Activated naive CD4-positive, alpha-beta T cell (primary cell): ENCODE measurements around the gene NRXN3.

Experiments used
- DNase-seq, 4 experiments: peaks; one replicate each; lab custom pipeline; 2025; lab: John Stamatoyannopoulos, UW

NRXN3 gene

DNA sequence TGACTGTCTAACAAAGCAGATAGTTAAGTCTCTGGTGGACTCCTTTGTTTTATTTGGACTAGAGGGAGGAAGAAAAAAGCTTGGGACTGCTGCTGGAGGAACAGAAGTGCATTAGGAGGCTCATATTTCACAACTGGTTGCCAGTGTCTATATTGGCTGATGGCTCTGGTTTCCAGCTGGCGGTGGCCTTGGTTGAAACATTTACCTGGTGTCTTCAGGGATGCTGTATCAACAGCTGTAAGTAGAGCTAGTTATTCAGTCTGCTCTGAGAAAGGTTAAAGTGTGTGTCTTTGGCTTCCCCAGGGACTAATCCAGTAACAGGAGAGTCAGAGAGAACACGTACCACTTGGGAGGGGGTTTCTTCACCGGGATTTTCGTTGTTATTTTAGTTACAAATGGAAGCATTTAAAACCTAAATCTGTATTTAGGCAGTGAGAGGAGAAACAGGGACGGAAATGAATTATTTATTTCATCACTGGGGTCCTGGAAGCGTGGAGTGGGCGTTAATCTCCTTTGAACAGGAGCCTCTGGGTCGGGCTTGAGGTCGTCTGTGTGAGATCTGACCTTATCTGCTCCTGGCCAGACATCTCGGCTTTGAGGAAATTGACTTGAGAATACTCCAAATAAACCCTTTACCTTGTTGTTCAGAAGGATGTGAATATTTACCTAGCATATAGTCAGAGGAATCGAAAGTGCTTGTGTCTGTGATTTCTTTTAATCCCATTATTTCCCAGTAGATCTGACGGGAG lies 149.9 kb downstream of the NRXN3 start:
- no peak for DNase-seq

DNA sequence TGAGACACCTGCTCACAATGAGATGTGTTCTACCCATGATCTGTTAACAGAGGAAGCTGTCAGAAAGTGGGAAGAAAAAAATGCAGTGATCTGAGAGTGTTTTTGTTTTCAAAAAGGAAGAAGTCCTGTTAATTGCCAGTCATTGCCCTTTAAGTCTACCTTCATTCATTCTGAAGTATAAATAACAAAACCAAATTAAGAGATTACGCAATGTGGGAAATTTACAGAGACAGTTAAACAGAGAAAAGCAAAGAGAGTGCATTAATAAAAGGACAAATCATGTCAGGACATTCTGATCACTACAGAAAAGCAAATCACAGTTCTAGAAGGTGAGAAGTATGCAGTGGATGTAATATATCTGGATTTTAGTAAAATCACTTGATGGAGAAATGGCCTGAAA lies 154.2 kb downstream of the NRXN3 start:
- no peak for DNase-seq

DNA sequence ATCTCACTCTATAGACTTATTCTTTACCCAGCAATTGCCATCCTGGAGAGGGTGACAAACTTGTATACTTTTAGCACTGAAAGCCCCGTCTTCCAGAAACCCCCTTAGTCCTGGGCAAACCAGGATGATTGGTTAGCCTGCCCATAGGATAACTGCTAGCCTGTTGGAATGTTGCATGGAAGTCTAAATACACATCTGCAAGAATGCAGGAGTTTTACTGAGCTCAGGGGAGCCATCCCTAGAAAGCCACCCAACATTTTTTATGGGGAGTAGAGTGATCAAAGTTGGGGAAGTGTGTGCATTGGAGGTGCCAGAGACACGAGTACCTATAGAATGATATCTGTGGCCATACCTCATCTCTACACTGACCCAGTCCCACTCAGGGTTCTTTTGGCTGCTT lies 155.7 kb downstream of the NRXN3 start:
- no peak for DNase-seq

DNA sequence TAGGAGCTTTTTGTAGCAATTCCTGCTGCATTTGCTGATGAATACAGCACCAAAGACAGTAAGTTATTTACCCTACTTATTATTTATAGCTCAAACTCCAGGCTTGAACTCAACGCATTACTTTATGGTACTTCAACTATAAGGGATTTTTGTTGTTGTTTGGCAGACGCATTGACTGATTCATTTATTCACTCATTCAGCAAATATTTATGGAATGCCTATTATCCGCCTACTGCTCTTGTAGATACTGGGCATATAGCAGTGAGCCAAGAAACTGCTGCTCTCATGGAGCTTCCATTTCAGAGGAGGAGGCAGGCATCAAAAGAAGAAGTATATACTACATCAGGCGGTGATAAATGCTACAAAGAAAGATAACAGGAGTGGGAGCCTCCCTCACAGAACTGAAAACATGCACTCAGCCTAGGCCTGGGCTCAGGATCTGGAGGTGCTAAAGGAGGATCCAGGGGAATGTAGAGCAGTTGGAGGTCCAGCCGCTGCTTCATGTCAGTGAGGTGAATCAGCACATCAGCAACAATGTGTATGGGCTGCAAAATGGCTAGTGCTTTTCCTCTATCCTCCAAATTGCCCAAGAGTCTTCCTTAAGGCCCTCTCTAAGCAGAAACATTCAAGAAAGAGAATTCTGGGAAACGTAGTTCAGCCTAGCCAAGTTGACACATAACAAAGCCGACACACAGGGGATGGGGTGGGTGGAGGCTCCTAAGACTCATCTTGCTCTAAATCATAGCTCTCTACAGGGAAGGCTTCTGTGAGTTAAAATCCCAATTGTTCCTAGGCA lies 157.5 kb downstream of the NRXN3 start:
- DNase-seq: no peak

DNA sequence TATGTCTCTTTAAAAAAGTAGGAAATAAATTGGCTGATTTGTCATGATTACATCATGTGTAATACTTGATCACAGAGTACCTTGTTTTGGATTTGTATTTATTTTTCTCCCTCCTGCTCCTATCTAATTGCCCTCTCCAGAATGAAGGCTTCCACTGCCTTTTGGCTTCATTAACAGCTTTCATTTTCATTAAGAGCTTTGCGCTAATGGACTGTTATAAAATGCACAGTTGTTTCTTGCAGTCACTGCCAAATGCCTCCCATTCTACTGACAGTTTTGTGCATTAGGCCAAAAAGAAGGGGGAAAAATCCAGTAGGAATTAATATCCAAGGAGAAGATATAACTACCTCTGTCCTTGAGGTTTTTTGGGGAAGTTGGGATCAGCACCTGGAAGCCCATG lies 159.2 kb downstream of the NRXN3 start:
- no peak for DNase-seq

DNA sequence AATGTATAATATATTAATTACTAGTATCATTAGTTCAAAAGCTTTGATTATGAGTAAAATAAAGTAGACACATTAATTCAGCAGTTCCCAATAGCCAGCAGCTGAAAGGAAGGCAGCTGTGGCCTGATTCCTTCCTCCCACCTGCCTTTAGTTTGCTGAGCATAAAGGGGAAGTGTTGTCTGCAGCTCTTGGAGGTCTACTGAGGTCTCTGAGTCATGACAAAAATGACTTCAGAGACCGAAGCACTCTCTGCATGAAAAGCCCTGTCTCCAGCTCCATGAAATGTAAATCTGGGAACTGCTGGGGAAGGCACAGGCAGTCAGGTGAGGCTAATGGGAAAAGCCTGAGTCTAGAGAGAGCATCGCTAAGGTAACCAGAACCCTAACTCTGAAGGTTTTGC lies 165.4 kb downstream of the NRXN3 start:
- DNase-seq: no peak

DNA sequence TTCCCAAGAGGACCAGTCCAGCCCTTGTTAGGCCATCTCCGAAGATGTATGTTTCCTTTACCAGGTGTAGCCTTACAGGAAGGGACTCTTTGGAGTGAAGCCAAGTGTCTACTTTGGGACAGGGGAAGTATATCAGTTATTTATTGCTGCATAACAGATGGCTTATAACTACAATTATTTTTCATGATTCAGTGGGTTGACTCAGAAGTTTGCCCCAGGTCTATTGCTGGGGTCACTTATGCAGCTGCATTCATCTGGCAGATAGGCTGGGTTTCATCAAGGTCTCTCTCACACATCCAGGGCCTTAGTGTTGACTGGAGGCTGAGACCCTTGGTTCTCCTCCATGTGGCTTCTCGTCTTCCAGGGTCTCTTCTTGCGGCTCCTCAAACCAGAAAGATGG lies 170.1 kb downstream of the NRXN3 start:
- DNase-seq: no peak

DNA sequence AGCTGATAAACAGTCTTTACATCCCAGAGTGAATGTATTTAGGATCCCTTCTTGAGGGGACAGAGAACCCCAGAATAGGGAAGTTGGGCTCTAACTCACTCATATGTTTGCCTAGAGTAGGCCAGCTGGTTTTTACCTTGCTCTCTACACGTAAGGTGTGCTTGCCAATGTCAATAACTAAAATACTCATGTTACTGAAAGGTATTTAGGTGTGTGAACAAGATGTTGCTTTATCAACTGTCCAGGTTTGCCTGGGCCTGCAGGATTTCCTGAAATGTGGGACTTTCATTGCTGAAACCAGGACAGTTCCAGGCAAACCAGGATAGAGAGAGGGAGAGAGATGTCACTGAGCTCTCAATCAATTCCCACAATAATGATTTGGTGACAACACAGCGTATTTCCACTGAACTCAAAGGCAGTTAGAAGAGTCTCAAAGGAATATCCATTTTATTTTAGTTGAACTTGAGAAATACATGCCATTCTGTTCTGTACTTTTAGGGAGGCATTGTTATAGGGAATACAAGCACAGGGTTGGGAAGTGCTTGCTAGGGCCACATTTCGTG lies 171.7 kb downstream of the NRXN3 start:
- DNase-seq: no peak

DNA sequence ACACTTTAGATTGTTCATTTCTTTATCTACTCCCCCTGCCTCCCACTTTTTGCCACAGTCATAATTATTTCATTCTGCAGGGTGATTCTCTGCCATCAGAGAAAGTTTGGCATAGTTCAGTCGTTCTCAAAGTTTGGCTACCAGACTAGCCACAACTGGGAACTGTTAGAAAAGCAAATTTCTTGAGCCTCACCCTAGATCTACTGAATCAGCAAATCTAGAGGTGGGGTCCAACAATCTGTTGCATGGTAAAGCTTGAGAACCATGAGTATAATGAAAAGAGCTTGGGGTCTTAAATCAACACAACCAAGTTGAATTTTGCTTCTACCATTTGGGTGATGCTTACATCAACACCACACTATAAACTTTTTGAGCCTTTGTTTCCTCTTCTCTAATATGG lies 172.7 kb downstream of the NRXN3 start:
- DNase-seq: no peak

DNA sequence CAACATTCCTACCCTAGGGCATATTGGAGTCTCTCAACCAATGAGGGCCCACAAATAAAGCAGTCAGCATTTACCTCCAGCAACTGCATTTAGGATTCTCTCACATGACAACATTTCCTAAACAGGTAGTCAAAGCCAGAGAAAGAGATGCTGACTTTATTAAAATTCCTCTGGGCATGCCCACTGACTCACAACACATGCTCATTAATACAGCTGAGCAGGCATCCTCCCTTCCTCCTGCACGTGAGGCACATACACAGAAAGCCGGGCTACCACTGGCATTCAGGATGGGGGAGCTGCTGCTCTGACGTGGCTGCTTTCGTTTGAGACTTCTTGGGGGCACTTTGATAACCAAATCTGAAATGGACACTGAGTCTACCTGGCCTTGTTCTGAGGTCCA lies 174.1 kb downstream of the NRXN3 start:
- DNase-seq: no peak

DNA sequence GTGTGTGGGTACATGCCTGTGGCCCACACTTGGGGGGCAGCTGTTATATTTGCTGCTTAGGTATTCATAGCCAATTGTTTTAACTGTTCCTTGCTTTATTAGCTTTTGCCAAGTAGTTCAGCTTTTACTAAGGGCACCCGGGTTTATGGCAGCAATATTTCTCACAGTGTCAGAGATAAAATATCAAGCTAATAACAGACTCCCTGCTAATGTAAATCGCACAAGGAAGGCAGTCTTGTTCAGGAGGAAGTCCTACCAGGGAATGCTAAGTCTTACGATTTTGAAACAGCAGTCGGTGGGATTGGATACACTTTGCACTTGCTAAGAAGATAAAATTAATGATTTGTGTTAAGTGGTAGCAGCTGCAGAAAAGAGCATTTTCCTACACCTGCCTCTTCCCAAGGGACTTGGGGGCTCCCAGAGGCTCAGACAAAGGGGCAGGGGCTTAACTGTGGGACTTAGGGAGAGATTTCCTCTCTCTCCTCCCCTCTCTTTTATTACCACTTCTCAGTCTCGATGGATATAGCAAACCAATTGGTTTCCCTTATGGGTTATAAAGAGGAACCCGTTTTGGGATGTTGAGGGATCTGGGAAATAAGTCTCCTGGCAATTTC lies 175.1 kb downstream of the NRXN3 start:
- DNase-seq: no peak

DNA sequence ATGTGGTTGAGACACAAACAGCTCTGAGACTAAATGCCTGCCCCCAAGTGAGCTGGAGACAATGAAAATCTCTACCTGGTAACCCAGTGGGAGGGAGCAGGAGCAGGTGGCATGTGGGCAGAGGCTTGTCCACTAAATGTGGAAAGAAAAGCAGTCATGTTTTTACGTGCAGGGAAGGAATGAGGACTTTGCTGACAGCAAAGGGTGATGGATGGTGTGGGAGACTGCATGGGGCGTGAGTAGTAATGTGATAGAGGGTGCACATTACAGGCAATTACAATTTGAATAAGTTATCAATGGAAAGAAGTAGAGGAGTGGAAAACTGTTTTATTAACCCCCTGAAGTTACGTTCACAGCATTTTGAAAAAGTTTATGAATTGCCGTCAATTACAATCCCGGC lies 176.6 kb downstream of the NRXN3 start:
- DNase-seq: no peak

DNA sequence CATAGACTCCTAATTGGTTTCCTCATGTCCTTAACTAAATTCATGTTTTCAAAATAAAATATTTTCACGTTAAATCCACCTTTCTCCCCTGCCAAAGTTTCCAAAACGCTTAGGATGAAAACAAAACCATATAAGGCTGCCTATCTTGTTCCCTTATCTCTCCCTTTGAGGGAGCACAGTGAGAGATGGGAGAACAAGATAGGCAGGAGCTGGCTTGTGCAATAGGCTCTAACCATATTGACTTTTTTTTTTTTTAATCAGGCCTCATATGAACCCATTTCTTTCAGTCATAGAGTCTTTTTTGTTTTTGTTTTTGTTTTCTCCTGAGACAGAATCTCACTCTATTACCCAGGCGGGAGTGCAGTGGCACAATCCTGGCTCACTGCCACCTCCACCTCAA lies 184.9 kb downstream of the NRXN3 start:
- DNase-seq: no peak

DNA sequence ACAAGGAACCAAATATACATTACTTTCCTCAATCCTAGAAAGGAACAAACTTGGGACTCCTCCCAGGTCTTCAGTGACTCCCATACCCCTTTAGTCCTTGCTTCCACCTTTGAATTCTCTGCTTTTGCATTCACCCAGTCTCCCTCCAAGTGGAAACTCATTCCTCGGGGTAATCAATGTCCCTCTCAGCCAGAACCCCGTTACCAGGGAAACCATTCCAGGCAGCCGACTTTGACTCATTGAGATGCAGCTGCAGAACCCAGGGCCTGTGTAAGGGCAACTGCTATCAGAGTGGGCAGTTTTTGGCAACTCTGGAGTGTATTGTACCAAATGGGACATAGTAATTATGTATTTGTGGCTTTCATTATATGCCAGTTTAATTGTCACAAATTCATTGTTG lies 186.2 kb downstream of the NRXN3 start:
- DNase-seq: no peak

DNA sequence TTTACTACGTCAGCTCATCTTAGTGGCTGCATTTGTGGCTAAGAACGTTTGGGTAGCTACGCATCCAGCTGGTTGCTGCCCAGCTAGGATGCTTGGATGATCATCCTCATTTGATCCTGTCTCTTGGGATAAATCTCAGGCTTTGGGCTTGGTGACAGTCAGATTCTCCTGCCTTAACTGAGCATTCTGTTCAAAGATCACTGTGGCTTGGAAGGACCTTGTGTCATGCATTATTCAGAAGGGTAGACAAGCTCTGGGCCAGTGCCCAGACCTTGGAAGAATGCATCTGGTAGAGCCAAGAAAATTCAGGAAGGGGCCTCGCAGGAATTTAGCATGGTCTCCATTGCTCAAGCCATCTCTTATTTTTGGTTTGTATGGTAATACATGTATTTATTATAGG lies 188.4 kb downstream of the NRXN3 start:
- no peak for DNase-seq

DNA sequence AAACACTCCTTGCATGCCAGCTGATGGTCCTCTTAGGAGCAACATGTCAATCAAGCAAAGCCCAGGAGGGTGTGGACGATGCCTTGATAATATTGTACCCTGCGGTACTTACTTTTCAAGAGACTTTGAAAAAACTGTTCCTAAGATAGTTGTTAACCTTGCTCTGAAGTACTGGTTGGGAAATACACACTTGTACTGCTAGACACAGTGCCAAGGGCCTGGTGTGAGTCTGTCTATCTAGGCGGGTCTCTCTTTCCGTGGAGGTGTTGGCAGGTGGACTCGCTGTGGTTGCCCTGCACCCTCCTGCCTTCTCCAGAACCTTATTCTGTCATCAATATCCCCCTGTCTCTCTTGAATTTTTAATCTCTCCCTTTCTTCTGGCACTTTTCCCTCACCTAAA lies 189.4 kb downstream of the NRXN3 start:
- DNase-seq: no peak

DNA sequence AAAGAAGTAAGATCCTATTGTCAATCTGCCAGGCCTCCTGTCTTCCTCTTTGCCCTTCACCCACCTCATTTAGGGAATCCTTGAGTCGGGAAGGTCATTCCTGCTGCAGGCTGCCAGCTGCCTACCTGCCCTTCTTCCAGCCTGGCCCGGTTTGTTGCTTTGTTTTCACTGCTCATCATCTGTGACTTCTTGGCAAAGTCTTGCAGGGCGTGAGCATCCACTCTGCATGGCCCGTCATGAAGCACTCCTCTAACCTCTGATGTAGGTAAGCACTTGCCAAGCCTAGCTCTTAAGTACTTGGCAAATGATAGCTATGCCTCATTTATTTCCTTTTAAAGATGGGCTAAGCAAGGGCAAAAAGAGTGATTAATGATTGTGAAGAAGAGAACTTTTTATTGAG lies 192.8 kb downstream of the NRXN3 start:
- no peak for DNase-seq

DNA sequence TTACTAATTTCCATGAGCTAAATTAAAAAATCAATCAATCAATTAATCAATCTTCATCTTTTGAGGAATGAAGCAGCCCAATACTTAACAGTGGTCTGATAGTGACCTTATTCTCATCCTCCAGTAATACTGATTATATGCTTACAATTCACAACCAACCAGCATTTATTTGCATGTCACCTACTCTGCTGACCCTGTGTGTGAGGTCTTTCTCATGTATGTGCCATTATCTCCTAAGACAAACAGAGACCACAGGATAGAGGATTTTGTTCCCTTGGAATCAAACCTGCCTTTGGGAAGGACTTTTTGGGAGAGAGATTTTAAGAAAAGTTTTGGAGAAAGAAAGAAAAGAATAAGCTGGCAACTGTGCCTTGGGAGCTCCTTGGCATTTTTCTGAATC lies 197.2 kb downstream of the NRXN3 start:
- DNase-seq: no peak

DNA sequence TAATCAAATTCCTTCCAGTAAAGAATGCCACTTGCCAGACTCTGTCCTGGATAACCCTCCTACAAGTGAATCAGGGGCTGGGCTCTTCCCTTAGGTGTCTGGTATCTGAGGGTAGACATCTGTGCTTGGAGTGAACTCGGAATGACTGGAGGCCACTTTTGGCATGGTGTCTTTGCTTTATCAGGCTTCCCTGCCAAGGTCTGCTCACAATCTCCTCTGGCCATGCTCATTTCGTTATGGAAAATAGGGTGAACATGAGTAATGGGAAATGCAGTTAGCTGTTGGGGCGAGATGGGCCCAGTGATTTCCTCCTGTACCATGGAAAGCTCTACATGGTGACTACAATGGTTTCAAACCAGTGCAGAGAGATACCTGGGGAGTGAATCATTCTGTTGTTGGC lies 212.9 kb downstream of the NRXN3 start:
- DNase-seq: no peak

DNA sequence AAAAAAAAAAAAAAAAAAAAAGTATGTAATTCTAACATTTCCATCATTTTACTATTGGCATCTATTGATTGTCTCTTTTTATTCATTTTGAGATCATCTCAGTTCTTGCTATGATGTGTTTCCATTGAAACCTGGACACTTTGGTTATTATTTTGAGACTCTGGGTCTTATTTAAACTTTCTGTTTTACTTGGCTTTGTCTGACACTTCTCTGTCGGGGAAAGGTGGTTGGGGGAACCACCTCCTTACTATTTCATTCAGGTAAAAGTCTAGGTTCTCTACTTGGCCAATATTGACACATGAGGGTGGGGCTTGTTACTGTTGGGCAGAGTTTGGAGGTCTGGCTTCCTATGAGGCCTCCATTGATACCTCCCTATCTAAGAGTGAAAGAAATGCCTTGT lies 228.0 kb downstream of the NRXN3 start:
- DNase-seq: no peak

DNA sequence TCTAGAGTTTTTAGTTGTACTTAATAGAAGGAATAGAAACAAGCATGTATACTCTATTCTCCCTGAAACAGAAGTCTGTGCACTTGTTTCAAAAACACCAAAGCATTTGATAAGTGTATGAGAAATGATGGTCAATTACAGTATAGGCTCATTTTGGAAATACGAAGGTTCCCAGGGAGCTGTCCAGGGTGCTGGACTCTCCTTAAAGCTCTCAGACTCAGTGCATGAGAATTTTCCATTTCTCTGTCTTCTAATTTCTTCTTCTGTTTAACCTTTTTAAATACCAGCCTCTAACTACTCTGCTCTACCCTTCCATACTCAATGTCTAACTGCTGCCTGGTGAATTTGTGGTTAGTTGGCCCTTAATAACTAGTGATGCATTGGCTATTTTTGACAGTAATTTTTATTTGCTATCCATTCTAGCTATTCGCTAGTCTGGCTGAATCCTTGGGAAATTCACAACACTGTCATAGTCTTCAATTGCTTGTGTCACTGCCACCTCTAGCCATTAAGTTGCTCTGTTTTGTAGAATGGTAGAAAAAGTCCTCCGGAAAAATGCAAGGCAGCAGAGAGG lies 229.2 kb downstream of the NRXN3 start:
- DNase-seq: no peak

DNA sequence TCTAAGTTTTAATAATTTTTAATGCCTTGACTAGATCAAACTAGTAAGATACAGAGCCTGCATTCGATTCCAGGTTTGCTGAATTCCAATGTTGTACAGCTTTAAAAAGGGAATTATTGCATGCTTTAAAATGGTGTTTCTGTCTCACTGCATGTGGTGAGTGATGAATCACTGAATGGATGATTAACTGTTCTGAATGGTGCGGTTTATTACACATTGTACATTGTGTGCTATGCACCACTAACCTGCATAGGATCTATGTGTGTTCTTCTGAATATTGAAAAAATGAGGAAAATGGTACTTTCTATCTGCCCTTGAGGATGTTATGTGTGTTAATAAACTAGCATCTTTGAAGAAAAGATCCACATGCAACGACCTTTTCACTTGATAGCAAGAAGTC lies 231.7 kb downstream of the NRXN3 start:
- no peak for DNase-seq
